NOMO-1 (cell line): ENCODE measurements around the gene ECD.
A peak's percentile ranks its signal among the peaks of the same experiment; 100 is the strongest.
"Not testable (repeated sequence)": the region's sequence is repeated elsewhere in the genome, so short reads cannot be mapped to it uniquely, and the experiment has no call there.

ENCODE experiments used
- DNase-seq, 2 experiments: peaks; one replicate each; lab custom pipeline; 2025; ENCODE audit not compliant: unreplicated experiment in 2 of 2; lab: John Stamatoyannopoulos, UW

The ECD gene

GRCh38 chr10:73161079-73161478 is 6.7 kb downstream of the ECD start:
- no peak for DNase-seq

DNA sequence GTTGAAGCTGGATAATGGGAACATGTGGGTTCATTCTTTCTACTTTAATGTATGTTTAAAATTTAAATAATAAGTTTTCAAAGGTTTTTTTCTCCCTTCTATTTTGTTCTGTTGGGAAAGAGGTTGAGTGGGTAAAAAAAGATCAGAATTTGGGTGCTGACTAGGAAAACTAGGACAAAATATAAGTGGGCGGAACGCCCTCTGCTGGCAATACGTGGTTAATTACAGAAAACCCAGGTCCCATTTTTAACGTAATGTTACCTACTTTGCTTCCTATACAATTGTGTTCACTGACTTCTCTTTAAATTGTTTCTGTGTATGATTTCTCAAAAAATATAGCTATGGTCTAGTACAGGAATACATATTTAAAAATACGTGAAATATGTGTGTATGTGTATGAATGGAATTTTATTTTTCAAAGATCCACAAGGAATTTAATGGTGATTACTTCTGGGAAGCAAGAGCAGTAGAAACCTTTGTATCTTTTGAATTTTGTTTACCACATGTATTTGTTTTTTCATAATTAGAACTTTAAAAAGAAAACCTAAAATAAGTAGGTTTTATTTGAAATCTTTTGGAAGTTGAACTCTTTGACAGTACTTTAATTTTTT is 8.7 kb downstream of the ECD start:
- peak; percentile 2 to 34 for DNase-seq

- no peak for DNase-seq
Measured at GRCh38 chr10:73156054-73156453, 11.8 kb downstream of the ECD start.

GRCh38 chr10:73152009-73152408 is 15.8 kb downstream of the ECD start:
- DNase-seq: no peak

GRCh38 chr10:73150633-73151413 is 17.0 kb downstream of the ECD start:
- not testable (repeated sequence) for DNase-seq

DNA sequence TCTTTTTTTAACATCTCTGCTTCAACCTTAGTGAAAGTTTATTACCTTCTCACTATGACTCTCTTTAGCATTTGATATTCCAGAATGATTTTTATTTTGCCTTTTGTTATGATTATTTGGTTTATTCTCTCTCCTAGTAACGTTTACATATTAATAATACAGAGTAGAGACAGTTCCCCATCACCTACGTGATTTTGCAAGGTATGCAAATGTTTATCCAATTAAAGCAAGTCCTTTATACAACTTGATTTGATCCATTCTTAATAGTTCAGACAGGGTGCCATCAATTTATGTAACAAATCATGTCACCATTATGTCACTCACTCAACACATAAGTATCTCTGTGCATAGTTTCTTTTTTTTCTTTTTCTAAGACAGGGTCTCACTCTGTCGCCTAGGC is 26.2 kb downstream of the ECD start:
- DNase-seq: no peak

- no peak for DNase-seq
Measured at GRCh38 chr10:73139251-73139650, 28.6 kb downstream of the ECD start.

GRCh38 chr10:73136627-73137026 is 31.2 kb downstream of the ECD start:
- DNase-seq: no peak

- DNase-seq: no peak
Measured at GRCh38 chr10:73134727-73135126, 33.1 kb downstream of the ECD start.

DNA sequence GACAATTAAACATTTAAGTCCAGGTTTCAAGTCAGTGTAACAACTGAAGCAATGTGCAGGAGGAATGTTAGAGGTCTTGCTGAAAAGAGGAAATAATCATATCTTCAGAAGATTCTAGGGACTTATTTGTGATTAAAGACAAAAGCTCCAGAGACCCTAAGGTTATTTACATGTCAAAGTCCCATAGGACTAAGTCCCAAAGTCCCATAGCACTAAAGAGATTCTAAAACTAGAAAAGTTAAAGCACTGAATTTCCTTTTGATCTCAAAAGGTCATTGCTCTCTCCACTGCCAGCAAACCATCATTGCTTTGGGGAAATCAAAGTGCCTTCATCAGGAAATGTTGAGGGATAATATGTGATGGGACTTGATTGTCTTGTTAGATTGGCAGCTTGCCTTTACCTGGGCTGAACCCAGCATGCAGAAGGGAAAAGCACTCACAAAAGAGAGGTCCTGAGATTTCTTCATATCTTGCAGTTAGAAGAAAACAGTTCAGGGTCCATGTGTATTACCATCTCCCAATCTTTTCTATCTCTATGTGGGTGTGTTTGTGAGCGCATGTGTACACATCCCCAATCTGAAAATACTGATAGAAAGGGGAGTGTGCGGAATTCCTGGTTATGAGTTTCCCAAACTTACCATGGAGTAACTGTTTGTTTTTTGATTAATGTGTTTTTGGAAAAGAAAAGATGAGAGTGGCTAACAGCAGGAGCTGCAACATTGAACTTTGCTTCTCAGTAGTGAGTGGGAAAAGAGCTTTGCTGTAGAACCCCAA is 35.7 kb downstream of the ECD start:
- no peak for DNase-seq

DNA sequence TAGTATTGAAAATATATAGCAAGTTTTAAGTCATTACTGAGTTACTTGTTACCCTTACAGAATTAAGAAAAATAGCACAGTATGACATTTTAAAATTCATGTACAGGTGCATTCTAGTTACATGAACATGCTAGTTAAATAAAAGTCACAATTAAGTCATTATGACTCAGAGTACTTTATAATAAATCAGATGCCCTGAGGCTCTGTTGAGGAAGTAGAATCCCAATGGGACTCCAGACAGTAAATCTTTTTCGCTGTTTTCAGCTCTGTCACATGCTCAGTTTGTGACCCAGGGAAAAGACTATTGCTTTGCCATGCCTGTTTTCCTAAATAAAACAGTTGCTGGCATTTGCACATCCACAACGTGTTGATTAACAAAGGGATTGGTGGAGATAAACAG is 36.5 kb downstream of the ECD start:
- DNase-seq: no peak

GRCh38 chr10:73126343-73126742 is 41.5 kb downstream of the ECD start:
- DNase-seq: no peak

- no peak for DNase-seq
Measured at GRCh38 chr10:73119952-73120351, 47.9 kb downstream of the ECD start.

GRCh38 chr10:73119457-73119856 is 48.4 kb downstream of the ECD start:
- DNase-seq: no peak

DNA sequence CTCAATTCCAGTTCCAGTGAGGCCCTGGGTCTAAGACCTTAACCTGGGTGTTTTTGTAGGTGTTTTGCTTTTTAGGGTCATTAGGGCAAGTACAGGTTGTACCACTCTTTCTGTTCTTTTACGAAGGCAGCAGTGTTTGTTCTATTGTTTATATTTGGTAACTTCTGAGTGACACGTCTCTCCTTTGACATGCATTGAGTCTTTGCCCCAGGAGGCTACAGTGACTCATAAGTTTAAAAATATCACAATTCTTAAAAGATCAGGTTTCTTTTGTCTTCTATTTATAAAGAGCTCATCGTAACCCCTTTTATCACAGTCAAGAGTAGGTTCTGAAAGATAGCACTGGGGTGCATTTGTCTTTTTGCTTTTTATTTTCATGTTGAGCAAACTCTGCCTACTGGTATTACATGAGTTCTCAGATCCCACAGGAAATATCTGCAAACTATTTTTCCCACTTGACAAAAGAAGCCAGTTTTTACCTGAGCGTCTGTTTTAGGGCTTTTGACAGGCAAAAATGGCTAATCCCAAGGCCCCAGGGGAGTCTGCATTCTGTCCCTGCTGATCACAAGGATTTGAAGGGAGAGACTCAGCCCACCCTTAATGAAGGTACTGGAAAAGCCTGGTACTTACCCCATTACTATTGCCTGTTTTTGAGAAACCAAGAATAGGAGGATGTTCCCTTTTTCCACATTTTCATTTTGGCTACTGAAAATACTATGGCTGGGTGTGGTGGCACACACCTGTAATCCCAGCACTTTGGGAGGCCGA is 49.6 kb downstream of the ECD start:
- no peak for DNase-seq

GRCh38 chr10:73116017-73116416 is 51.8 kb downstream of the ECD start:
- no peak for DNase-seq

DNA sequence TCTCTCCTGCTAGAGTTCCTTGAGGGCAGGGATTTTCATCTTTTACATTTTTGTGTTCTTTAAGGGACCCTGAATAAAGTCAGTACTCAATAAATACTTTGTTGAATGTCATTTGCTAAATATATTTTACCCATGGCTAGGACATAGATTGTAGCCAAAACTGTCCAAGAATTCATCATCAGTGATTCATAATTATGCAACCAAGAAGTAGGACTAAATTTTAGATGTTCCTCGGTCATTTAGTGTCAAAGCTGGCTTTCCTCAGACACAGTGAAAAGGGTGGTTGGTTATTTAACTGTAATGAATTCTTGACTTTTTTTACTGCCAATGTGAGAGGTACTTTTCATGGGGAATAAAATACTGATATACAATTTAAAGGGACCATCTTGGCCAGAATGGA is 54.3 kb downstream of the ECD start:
- DNase-seq: no peak

- DNase-seq: not testable (repeated sequence)
Measured at GRCh38 chr10:73112032-73112431, 55.8 kb downstream of the ECD start.

DNA sequence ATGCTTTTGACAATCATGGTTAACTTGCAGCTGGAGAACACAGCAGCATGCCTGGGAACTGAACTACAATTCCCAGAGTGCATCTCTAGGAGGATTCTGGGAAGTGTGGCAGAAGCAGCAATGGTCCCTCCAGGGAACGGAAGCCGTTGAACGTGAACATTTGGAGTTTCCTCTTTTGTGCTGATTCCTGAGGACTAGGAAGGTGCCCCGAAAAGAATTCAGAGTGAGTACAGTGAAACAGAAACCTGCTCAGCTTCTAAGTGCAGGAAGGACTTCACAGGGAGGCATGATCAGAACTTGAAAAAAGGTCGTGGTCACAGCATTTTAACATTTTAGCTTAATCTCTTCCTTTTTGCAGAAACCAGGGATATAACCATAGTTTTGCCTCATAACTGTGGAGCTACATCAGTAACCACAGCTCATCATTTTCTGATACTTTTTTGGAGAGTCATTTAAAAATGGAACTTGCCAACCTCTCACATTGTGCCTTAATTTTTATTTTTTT is 57.4 kb downstream of the ECD start, which contains the start of gene NUDT13:
TSS of gene NUDT13 (plus strand) at position 111 of the 505 bp plus-strand sequence. CDS start 3,911 bp downstream, outside the sequence.
- peak; percentile 60 to 90 for DNase-seq

- DNase-seq: not testable (repeated sequence)
Measured at GRCh38 chr10:73109248-73109652, 58.6 kb downstream of the ECD start.

DNA sequence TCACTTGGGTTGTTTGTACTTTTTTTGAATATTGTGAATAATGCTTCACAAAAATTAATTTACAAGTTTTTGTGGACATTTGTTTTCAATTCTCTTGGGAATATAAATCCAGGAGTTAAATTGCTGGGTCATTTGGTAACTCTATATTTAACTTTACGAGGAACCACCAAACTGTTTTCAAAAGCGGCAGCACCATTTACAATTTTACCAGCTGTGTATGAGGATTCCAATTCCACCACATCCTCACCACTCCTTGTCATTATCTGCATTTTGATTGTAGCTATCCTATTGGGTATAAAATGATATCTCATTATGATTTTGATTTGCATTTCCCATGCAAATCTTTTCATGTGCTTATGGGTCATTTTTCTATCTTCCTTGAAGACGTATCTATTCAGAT is 61.5 kb downstream of the ECD start:
- DNase-seq: no peak
